GM21717 (cell line): Measurements from ENCODE around the gene RGS21.
"Not testable (repeated sequence)": the region's sequence is repeated elsewhere in the genome, so short reads cannot be mapped to it uniquely, and the experiment has no call there.

ENCODE experiments used
- ATAC-seq: cut with Tn5 transposase; IDR thresholded peaks from one replicate; pipeline ENCODE4 v1.9.1; 2021; ENCODE audit warnings: mild to moderate bottlenecking, moderate library complexity; ENCODE audit not compliant: unreplicated experiment

Gene RGS21

GRCh38 chr1:192316942-192317450 is at the start of gene RGS21:
TSS of gene RGS21 (plus strand) at chr1:192316992. CDS start at chr1:192343037, 26,045 bp downstream.
- ATAC-seq: no peak

GRCh38 chr1:192268468-192269052 is 48.2 kb upstream of the RGS21 start:
- no peak for ATAC-seq

- ATAC-seq: no peak
Observed at GRCh38 chr1:192270398-192270797, 46.4 kb upstream of the RGS21 start.

GRCh38 chr1:192272732-192273131 is 44.1 kb upstream of the RGS21 start:
- no peak for ATAC-seq

- ATAC-seq: no peak
Observed at GRCh38 chr1:192274588-192274987, 42.2 kb upstream of the RGS21 start.

- ATAC-seq: no peak
Observed at GRCh38 chr1:192277635-192278034, 39.2 kb upstream of the RGS21 start.

- ATAC-seq: peak; percentile 80
Observed at GRCh38 chr1:192284927-192285326, 31.9 kb upstream of the RGS21 start.

- no peak for ATAC-seq
Observed at GRCh38 chr1:192303029-192303428, 13.8 kb upstream of the RGS21 start.

- ATAC-seq: not testable (repeated sequence)
Observed at GRCh38 chr1:192308314-192308713, 8.5 kb upstream of the RGS21 start.

GRCh38 chr1:192311281-192311680 is 5.5 kb upstream of the RGS21 start:
- ATAC-seq: no peak

GRCh38 chr1:192327997-192328396 is 11.2 kb downstream of the RGS21 start:
- no peak for ATAC-seq

- no peak for ATAC-seq
Observed at GRCh38 chr1:192342842-192343241, 26.1 kb downstream of the RGS21 start.

GRCh38 chr1:192343344-192343743 is 26.6 kb downstream of the RGS21 start:
- ATAC-seq: no peak

GRCh38 chr1:192349314-192349713 is 32.5 kb downstream of the RGS21 start:
- ATAC-seq: no peak

- ATAC-seq: no peak
Observed at GRCh38 chr1:192350356-192350755, 33.6 kb downstream of the RGS21 start.

GRCh38 chr1:192351550-192351949 is 34.8 kb downstream of the RGS21 start:
- ATAC-seq: no peak

GRCh38 chr1:192357924-192358323 is 41.1 kb downstream of the RGS21 start:
- ATAC-seq: no peak

GRCh38 chr1:192358402-192358801 is 41.6 kb downstream of the RGS21 start:
- ATAC-seq: no peak

- no peak for ATAC-seq
Observed at GRCh38 chr1:192358822-192359221, 42.0 kb downstream of the RGS21 start.

GRCh38 chr1:192363177-192363576 is 46.4 kb downstream of the RGS21 start:
- no peak for ATAC-seq

- no peak for ATAC-seq
Observed at GRCh38 chr1:192367436-192367835, 50.6 kb downstream of the RGS21 start.

- no peak for ATAC-seq
Observed at GRCh38 chr1:192375306-192375705, 58.5 kb downstream of the RGS21 start.

GRCh38 chr1:192376374-192376773 is 59.6 kb downstream of the RGS21 start:
- ATAC-seq: no peak
